CD4-positive, alpha-beta T cell treated with Interleukin-15 for 4 hours (primary cell): Measurements from ENCODE around the gene ISG15.

Experiments
- DNase-seq: peaks from one replicate; pipeline ENCODE4 v3.0.0-alpha.2; 2020; ENCODE audit warnings: low spot score

ISG15 gene

GRCh38 chr1:1061682-1062345 lies 48.5 kb downstream of the ISG15 start:
- no peak for DNase-seq

GRCh38 chr1:1062348-1063163 lies 49.3 kb downstream of the ISG15 start:
- DNase-seq: no peak

DNA sequence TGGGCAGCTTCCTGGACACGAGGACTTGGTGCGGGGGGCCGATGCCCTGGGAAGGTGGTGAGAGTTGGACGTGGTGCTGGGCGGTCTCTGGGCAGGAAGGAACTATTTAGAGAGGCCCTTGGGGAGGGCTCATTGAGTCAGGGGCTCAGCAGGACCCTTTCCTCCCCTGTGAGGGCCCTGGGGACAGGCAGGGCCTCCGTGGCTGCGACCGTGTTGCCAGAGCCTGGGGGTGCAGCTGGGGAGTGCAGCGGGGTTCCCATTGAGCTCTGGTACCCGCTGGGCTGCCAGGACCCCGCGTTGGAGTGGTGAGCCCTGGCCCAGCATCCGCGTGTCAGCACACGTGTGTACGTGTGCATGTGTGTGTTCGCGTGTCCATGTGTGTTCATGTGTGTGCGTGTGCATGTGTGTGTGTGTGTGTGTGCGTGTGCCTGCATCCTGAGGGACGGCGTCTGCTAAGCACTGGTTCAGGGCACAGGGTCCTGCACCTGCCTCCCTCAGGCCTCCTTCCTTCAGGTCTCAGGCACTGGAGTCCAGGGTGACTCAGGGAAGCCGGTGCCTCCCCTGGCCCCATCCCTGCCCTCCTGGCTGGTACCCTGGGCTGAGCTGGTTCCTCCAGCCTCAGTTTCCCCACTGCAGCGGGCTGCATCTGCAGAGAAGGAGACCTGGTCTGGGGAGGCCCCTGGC lies 50.1 kb downstream of the ISG15 start:
- no peak for DNase-seq
